GM19324 (cell line): ENCODE results near the gene RYR2.

Experiments used
- ATAC-seq: cut with Tn5 transposase; IDR thresholded peaks from one replicate; pipeline ENCODE4 v1.9.1; 2021; ENCODE audit warnings: mild to moderate bottlenecking, moderate library complexity; ENCODE audit not compliant: unreplicated experiment, low FRiP score

The RYR2 gene

DNA sequence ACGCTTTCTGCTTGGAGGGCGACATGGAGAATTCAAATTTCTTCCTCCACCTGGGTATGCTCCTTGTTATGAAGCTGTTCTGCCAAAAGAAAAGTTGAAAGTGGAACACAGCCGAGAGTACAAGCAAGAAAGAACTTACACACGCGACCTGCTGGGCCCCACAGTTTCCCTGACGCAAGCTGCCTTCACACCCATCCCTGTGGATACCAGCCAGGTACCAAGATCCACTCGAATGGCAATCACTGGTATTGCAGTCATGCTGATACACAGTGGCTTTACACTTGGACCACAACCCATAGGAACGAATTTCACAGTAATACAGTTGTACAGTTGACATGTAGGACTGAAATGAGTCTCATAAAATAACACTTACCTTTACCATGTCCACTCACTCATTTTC, 461.3 kb downstream of the RYR2 start:
- no peak for ATAC-seq

GRCh38 chr1:237507005-237507404, 465.0 kb downstream of the RYR2 start:
- peak; percentile 65 for ATAC-seq

DNA sequence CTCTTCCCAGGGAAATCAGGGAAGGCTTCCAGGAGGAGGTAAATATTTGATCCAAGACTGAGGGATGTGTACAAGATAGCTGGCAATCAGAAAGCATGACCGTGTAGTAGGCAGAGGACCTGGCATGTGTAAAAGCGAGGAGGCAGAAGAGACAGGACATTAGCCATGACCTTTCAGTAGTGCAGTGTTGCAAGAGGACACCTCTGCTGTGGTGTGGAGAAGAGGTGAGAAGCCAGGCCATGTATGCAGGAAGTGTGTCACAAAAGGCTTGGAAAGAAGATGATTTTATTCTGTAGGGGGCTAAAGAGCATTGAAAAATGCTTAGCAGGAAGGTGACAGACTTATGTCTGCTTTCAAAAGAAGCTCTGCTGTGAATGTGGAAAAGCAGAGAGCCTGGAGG, 467.8 kb downstream of the RYR2 start:
- no peak for ATAC-seq

GRCh38 chr1:237525102-237525501, 483.1 kb downstream of the RYR2 start:
- no peak for ATAC-seq

GRCh38 chr1:237527761-237528160, 485.8 kb downstream of the RYR2 start:
- no peak for ATAC-seq

DNA sequence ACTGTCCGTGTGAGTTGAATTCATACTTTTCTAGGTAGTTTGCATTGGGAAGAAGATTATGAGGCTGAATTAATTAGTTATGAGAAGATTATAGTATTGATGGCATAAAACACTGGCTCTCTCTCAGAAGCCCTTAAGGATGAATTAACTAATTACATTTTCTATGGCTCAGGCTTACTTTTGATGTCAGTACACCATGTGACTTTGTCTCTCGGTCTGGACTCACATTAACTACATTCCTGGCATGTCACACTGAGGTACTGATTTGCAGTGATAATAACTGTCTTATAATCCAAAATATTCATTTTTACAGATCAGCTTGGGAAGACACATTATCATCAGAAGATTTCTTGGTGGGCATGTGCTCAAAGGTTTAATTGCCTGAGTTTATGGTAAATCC, 486.6 kb downstream of the RYR2 start:
- ATAC-seq: no peak

- ATAC-seq: no peak
Observed at GRCh38 chr1:237539055-237539454, 497.1 kb downstream of the RYR2 start.

DNA sequence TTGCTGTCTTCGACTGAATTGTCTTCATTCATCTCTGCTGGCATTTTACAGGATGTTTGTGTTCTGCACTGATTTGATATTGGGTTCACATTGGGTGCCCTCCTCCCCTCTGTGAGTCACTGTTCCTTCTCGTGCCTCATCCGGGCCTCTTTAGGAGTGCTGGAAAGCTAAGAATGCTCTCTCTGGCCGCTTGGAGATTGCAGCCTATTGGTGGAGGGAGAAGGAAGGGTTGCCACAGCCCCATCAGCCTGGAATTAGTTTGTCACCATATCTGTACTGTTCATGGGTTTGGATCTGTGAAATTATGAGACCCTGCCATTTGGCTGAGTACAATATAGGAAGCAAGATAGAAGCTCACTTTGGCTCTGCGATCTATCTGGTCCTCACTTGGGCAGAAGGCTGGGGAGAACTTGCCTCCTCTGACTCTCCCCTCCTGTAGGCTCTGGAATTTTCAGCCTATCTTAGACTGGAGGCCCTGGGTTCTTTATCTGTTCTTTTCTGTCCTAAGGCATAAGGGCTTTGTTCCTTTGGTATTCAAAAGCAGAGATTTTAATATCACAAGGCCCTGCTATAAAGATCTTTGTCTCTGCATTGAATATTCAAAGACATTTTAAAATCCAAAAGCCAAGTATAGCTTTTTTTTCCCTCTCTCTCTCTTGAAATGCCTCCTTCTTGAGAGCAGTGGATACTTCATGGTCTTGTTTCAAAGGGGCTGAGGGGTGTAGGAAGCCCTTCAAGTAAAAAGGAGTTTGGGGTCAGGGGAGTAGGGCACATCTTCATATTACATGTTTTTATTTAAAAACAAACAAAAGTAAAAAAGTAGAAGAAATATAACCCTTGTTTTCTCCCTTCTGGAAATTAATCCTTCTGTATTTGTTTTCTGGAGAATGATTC, 500.8 kb downstream of the RYR2 start:
- no peak for ATAC-seq

DNA sequence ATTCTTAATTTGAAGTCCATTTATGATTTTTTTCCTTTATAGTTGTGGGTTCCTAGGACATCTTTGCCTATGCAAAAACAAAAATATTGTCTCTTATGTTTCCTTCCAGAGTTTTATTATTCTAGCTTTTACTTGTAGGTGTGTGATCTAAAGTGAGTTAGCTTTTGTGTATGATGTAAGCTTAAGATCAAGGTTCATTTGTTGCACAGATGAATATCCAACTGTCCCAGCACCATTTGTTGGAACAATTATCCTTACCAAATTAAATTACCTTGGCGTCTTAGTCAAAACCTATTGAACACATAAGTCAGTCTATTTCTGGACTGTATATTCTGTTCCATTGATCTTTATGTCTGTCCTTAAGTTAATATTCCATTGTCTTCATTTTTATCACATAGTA, 511.1 kb downstream of the RYR2 start:
- no peak for ATAC-seq

- ATAC-seq: no peak
Observed at GRCh38 chr1:237556911-237557310, 514.9 kb downstream of the RYR2 start.

DNA sequence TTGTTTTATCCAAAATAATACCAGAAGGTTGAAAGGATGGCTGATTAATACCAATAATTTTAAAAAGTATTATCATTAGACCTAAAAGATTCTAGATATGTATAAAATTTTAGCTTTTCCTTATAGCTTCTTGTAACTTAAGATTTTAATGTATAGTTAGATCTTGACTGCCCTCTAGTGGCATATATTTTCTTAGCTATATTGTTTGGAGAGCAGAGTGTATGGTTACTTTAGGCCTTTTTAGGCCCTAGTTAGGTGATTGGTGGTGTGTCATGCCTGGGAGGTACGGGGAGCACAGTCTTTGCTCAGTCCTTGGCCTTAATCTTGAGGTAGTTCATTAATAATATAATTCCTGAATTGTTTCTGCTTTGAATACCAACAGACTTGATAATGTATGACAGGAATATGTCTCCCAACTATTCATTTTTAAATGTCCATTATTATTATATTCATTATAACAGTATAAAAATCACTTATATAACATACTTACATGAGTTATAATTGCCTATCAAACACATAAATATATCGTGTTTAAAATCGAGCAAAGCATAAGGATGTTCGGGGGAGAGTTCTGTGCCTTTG, 520.3 kb downstream of the RYR2 start:
- ATAC-seq: no peak

DNA sequence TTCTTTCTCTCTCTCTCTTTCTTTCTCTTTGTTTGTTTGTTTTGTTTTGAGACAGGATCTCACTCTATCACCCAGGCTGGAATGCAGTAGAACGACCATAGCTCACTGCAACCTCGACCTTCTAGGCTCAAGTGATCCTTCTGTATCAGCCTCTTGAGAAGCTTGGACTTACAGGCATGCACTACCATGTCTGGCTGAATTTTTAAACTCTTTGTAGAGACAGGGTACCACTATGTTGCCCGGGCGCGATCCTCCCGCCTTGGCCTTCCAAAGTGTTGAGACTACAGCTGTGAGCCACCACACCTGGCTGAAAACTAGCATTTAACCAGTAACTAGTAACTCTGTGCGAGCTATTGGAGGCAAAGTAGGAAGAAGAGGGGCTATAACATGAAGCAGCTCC, 523.3 kb downstream of the RYR2 start:
- no peak for ATAC-seq

GRCh38 chr1:237566581-237566980, 524.6 kb downstream of the RYR2 start:
- no peak for ATAC-seq

- no peak for ATAC-seq
Observed at GRCh38 chr1:237568955-237569354, 527.0 kb downstream of the RYR2 start.

- ATAC-seq: no peak
Observed at GRCh38 chr1:237570530-237570929, 528.5 kb downstream of the RYR2 start.

DNA sequence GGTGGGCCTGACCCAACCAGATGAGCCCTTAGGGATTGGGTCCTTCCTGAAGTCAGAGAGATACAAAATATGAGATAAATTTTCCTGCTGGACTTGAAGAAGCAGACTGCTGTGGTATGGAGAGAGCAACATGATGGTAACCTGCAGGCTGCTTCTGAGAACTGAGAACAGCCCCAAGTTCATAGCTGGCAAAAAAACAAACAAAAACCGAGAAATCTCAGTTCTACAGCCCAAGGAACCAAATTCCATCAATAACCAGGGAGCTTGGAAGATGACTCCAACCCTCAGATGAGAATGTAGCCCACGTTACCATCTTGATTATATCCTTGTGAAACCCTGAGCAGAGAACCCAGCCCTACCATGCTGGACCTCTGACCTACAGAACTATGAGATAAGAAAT, 532.6 kb downstream of the RYR2 start:
- ATAC-seq: no peak

DNA sequence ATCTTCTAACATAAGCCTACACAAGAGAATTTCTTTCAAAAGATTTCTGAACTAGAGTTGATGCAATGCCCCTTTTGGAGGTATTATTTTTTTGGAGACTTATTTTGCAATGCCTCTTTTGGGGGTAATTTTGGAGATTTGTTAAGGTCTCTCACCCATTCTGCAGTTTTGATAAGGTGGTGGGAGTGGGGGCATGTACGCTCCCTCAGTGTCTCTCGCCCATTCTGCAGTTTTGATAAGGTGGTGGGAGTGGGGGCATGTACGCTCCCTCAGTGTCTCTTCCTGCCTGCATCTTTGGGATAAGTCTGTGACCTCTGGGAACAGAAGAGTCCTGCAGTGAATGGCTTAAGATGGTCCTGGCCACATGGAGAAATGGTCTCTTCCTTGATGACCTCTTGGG, 536.6 kb downstream of the RYR2 start:
- ATAC-seq: no peak

GRCh38 chr1:237580726-237581125, 538.7 kb downstream of the RYR2 start:
- no peak for ATAC-seq

DNA sequence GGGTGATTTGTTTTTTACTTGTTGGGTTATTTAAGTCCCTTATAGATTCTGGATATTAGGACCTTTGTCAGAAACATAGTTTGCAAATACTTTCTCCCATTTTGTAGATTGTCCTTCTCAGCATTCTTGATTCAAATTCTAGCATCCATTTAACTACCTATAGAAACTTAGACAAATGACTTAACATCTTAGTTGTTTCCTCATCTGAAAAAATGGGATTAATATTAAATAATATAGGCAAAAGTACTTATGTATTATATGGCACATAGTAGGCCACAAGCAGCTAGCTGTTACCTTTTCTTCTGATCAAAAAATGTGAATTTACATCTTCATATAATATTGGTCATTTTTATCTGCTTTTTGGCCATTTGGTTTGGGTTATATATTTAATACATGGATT, 541.3 kb downstream of the RYR2 start:
- ATAC-seq: no peak

GRCh38 chr1:237583756-237584155, 541.8 kb downstream of the RYR2 start:
- ATAC-seq: no peak

GRCh38 chr1:237590386-237590785, 548.4 kb downstream of the RYR2 start:
- no peak for ATAC-seq

DNA sequence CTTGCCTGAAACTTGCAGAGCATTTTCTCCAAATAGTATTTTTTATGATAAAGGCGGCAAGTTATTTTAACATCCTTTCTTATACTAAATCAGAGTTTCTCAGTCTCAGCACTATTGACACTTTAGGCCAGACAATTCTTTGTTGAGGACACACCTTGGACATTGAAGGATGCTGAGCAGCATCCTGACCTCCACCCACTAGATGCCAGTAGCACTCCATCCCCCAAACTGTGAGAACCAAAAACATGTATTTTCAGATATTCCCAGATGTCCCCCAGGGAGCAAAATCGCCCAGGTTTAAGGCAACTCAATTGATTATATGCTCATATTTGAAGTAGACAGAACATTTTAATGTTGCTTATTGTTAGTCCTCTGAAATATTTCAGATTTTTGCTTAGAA, 549.4 kb downstream of the RYR2 start:
- no peak for ATAC-seq
